HG03442 (cell line): Measurements from ENCODE around the gene FOXP1.
"Not testable (repeated sequence)": the region's sequence is repeated elsewhere in the genome, so short reads cannot be mapped to it uniquely, and the experiment has no call there.

ENCODE experiments used
- ATAC-seq: cut with Tn5 transposase; IDR thresholded peaks from one replicate; pipeline ENCODE4 v1.9.1; 2021; ENCODE audit warnings: mild to moderate bottlenecking, moderate library complexity; ENCODE audit not compliant: unreplicated experiment

The FOXP1 gene

DNA sequence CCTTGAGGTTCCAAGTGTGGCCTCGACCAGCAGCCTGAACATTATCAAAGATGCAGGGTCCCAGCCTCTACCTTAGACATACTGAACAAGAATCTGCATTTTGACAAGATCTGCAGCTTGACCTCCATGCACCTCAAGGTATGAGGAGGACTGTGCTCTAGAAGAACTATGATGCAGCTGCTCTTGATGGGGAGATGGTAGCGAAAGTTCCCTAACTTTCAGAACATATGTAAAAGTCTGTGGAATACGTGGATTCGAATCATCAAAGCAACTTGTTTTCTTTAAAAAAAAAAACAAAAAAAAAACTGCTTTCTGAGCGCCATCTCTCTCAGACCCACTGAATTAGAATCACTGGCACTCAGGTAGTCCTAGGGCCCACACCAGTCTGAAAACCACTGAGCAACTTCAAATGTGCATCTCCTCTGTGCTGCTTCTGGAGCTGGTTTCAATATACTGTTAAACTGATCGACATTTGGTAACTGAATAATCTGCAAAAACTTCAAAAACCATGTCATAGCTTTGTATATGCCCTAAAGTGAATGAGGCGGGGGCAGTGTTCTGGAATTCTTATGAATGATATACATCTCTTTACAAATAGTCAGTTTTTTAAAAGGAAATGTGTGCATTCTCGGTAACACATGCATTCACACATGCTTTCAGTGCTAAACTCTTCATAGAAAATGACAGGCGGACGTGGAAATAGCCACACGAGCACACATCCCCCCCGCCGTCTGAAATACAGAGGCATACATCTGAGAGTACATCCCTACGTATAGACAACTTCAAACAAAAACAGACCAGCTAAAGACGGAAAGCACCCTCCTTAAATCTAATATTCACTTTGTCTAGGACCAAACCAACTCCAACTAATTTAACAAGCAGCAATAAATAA, 128.8 kb downstream of the FOXP1 start:
- no peak for ATAC-seq

DNA sequence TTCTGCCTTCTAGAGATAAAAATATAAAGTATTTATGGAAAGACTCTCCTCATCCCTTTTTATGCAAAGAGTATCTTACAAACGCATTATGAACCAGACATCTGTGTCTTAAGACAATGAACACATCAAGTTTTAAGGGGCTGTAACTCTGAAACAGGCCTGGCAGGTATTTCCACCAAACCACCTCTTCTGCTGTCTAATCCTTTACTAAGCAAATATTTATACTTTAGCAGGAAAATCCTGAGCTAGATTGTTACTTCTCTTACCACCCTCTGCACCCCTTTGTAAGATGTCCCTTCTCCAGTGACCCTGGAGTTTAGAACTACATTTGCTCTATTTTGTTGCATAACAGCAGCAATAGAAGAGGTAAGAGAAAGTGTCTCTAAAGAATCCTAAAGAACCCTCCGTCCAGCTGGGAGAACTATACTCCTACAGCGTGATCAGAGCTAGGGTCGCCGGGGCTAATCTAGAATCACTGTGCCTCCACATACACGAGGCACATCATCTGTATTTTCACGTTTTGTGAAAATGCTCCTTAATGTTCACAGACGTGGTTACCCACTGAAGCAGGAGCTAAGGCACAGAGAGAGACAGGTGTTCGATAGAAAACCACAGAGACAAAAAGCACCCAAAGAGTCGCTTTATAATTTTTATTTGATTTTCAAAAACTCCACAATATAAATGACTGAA, 129.6 kb downstream of the FOXP1 start:
- ATAC-seq = no peak

DNA sequence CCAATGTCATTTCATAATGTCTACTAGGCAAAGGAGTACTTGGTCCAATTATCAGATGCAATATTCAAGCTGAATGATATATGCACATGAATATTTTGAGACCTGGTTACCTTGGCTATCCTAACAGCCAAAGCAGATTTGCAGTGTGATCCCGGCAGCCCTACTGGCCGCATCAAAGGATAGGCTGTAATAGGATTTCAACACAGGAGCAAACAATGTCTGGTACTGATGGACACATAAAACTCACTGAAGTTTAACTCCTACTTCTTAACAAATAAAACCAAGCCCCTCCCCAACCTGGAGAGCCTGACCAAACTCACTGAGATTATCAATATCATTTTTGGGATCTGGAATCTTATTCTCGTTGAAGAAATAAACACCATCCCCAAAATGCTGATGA, 130.2 kb downstream of the FOXP1 start:
- no peak for ATAC-seq

DNA sequence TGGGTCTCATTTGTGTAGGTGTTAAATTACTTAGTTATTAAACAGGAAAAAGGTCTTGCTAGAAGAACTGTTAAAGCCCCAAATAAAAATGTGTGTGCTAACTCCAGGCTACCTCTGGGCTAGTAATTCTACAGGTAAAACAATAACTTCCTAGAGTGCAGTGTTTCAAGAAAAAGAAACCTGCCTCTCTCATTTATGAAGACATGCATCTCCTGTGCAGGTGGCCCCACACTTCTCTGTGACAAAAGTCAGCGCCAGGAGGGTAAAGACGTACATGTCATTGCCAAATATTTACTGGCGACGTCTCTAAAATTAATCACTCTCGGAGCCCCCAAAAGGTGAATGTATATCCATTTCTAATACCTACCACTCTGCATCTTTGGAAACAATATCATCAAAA, 131.7 kb downstream of the FOXP1 start:
- no peak for ATAC-seq

DNA sequence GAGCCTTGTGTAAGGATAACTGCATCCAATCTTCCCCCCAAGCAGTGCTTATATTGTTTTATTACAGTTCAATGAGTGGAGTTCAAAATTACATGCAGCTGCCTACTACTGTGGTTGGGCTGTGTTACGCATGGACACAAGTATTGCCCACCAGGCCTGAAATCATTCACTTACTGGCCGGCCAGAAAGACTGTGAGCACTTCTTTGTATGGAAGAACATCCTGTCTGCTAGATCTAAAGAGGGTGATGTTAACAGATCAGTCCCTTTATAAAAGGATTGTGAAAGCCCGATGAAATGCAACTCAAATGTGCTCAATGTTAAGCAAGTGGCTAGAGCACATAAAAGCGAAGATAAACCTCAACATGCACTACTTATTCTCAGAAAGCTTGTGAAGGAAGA, 132.5 kb downstream of the FOXP1 start:
- ATAC-seq = no peak

DNA sequence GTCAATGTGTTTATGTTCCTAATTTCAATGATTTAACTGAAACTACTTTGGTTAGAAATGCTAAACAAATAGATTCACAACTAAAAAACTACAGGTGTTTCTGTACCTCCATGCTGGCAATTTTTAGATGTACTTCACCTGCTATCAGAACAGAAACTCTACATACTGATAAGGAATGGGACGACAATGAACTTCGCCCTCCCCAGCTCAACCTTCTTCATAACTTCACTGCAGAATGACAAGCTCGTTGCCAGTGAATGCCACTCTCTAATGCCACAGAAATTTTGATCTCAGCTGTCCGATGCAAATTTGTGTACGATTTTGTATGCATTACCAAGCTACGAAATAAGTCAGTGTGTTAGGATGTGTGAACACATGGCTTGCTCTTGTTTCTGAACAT, 133.4 kb downstream of the FOXP1 start:
- no peak for ATAC-seq

DNA sequence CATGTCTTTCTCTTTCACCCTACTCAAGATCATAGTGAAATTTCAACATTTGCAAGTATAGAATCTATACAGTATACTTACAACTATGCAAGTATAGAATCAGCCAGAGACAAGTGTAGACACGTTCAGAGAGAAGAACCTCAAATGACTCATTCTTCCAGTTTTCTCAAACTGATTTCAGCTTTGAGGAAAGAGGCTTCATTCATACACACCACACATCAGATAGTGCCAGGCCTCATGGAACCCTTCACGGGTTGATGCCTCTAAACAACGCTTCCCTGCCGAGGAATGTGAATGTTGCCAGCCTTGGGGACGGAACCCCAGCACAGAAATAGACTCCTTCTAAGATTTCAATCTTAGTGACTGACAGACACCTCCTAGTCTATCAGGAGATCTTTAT, 135.7 kb downstream of the FOXP1 start:
- no peak for ATAC-seq

DNA sequence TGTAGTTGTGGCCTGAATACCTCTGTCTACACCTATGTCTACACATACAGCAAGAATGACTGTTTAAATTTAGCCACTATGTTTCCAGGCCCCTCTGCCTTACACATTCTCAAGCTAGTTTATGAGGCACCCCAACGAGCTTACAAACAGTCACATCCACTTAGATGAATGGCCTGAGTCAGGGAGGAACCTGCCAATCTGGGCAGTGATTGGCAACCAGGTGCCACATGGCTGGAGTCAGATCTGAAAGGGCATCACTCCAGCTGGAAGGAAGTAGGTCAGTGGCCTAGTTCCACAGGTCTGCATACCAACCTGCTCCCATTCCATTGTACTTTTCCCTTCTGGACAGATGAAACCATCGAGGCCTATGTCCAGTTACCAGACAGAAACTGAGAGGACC, 136.3 kb downstream of the FOXP1 start:
- ATAC-seq = no peak

DNA sequence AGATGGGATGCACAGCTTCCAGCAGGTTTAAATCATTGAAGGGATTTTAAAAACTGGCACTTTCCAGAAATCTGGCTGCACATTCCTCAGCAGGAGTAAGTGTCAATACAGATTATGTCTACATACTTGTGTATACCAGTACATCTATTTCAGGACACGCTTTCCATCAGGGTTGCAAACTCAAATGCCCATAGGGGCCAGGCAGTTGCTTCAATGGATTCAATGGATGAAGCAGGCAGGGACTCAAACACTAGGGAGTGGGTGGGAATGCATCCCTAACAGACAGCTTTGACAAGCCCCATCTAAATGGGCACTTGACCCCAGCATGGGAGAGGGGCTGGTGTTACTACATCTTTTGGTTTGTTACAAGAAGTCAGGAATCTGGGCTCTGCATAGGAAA, 136.8 kb downstream of the FOXP1 start:
- no peak for ATAC-seq

DNA sequence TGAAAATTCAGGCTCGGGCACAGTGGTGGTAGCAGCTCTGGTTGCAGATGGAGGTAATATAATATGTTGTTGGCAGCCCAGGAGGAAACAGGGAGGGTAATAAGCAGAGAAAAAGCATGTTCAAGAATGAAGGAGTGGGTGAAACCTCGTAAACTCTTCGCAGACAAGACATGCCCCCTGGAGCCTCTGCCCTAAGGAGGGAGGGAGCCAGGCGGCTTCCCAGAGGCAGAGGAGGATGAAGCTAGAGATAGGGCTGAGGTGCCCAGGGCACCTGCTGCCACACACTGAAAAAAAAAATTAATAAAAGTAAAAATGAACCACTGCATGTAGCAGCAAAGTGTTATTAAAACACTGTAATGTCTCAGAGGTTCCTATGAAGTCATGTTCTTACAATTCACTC, 137.3 kb downstream of the FOXP1 start:
- no peak for ATAC-seq

DNA sequence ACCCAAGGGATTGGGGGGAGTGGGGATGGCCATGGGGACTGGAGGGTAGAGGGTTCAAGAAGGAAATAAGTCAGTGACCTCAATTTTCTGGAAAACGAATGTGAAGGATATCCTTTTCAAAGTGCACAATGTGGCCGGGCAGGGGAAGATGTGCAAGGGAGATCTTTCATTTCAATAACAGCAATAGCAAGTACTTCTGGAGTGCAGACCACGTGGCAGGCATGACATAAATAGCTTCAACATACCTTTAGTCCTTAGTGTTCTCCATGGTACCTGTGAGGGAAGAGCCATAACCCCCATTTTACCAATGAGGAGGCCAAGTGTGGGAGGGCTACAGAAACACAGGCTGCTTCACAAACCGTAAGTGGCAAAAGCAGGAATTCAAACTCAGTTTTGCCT, 138.7 kb downstream of the FOXP1 start:
- no peak for ATAC-seq

DNA sequence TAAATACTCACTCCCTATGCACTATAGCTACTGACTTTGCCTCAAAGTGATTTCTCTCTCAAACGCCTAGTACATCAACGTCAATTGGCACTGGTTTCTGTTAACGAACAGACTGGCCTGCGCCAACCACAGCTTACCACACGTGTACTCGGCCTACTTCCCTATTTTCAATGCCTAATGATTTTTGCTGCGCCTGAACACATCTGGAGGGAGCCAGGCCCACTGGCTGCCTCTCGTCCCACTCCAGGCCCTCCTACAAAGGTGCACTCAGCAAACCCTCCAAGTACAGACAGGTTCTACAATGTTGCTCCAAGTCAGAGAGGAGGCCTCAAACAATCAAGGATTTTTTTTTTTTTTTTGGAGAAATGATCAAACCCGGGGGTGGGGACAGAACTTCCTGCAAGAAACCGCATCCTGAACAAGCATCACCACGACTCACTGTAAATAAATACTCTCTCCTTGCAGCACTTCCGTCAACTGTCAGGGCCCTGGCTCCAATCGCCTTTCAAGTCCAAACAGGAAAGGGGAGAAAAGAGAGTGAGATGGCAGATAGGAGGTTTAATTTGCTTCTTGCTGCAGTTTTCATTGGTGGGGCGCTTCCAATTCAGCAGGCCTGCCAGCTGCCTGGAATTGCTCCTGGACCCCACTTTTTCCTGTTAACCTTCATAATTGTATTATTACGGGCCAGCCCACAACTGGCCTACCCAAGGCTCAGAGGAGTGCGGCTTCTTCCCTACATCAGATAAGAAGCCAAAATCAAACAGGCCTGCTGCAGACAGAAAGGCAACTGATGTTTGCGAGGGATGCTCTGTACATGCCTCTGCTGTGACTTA, 139.3 kb downstream of the FOXP1 start:
- peak; percentile 90 for ATAC-seq

DNA sequence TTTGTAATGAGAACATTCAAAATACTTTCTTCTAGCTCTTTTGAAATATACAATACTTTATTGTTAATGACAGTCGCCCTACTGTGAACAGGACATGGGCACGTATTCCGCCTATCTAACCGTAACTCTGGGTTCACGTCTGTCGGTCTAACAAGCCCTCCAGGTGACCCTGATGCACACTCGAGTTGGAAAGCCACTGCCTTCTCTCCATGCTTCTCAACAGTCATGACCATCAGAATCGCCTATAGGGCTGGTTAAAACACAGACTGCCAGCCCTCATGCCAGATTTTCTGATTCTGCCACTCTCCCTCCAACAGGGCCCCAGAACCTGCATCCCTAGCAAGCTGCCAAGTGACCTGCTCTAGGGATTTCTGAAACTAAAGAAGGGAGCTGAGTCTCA, 140.2 kb downstream of the FOXP1 start:
- no peak for ATAC-seq

DNA sequence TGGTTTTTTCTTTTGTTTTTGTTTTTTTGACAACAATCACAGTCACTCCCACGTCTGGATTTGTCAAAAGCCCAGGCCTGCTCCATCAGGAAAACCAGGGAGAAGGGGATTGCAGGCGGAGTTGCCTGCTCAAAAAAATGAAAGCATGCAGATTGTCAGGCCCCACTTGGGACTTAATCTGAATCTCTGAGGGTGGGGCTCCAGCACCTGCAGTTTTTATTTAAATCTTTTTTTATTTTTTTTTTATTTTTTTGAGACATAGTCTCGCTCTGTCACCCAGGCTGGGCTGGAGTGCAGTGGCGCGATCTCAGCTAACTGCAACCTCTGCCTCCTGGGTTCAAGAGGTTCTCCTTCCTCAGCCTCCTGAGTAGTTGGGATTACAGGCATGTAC, 140.9 kb downstream of the FOXP1 start:
- no peak for ATAC-seq

DNA sequence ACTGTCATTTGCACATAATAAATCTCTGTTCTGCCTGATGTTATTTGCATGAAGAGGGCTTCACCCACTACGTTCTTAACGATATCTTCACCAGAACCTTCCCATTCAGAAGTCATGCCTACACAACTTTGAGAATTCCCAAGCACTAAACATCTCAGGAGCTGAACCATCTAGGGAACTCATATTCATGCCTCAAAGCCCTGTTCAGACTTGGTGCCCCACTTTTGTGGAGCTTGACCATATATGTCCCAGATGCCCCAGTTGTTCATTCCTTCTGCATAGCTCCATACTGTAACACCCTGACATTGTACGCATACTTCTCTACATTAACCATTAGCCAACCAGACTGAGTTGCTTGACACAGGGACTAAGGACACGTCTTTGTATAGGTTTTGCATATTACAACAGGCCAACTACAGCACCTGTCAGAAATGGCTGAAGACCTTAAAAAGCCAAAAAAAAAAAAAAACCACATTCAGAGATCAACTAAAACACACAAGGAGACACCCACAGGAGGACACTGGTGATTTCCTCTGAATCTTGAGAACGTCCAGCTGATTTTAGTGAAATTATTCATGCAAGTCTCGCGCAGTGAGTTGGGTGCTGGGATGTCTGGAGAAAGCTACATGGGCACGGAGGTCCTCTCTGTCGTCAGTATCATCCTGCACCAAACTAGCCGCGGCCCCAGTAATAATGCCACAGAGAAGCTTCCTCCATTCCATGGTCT, 141.4 kb downstream of the FOXP1 start:
- ATAC-seq = no peak

DNA sequence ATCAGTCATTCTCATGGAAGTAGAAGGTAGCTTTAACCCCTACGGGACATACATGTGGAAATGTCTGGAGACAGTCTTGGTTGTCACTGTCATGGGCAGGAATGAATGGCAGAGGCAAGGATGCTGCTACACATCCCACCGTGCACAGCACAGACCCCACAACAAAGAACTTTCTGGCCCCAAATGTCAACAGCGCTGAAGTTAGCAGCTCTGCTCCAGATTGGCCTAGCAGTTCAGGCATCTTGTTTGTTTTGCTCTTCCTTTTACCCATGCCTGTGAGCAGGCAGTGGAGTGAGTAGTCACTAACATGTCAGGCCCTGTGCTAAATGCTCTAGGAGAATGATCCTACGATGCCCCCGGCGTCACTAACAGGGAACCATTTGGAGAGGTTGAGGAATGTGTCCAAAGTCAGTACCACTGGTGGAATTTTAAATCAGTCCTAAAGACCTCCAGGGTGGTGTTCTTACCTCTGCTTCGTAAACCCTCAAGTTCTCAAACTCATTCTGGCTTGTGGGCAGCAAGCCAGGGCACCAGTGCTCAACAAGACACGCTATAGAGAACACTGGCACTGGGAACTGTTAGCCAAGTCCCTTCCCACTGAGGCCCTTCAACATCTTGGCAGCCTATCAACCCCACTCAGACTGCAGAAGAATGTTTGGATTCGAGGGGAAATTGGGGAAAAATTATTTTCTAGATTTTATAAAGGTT, 142.2 kb downstream of the FOXP1 start:
- no peak for ATAC-seq

DNA sequence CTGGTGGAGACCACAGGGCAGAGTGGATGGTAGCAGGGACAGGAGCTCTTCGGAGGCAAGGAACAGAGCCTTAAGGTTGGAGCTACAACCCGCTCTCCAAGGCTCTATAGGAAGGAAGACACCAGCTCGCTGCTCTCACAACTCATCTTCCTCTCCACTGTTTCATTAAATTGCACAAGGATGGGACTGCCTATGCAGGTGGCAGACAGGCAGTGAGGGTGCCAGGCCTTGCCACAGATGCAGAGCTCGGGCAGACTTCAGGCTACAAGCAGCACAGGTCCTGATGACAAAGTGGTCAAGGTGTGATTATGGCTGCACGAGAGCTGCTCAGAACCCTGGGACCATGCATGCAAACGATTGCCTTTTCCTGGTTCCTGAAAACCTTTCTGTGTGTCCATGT, 144.6 kb downstream of the FOXP1 start:
- ATAC-seq = no peak

DNA sequence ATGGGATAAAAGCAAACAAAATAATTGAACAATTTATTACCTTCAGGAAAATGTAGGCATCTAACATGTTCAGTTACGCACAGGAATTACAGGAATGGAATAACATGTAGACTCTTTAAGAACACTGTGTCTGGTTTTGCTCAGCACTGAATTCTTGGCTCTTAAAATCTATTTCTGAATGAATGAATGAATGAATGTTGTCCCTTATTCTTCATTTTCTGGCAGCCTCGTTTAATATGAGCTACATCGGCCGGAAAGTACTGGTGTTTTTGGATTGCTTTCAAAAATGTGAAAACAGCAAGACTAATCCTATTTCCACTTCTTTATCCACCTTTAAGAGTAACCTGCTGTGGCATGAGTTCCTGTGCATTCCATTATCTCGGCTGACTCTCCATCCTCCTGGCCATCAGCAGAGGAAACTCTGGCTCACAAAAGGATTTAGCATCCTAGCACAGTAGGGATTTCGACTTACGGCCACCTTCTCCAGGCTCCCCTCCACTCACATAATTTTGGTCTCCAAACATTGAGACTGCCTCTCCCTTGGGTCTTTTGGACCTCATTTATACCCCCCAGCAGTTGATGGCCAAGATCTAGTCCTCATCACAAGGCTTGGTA, 145.3 kb downstream of the FOXP1 start:
- ATAC-seq = no peak

DNA sequence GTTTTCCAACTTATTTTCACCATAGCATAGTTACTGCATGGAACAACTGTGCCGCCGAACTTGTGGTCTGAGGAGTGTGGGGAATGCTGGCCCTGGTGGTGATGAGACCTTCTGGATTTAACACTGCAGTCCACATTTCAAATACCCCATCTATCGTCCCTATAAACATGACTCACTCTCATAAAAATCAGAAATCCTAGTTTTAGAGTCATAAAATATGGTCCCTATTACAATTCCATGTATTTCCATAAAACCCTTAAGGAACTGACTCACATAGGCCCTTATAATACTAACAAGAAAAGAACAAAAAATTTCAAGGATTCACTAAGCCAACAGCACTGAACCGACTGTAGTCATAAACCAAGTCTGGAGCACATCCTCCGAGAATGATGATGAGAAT, 147.2 kb downstream of the FOXP1 start:
- ATAC-seq = no peak

DNA sequence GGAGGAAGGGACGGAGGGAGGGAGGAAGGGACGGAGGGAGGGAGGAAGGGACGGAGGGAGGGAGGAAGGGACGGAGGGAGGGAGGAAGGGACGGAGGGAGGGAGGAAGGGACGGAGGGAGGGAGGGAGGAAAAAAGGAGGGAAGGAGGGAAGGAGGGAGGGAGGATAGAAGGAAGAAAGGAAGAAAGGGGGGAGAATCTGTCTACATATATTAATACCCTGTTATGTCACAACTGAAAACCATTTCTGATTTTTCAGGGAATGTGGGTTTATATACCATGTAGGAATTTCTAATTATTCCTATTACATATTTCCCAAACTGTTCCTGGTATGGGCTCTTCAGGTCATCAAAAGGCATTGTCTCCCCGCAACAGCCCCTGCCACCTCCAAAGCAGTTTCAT, 147.7 kb downstream of the FOXP1 start:
- not testable (repeated sequence) for ATAC-seq
